ENCODE data around the gene SCN3A.

DNA sequence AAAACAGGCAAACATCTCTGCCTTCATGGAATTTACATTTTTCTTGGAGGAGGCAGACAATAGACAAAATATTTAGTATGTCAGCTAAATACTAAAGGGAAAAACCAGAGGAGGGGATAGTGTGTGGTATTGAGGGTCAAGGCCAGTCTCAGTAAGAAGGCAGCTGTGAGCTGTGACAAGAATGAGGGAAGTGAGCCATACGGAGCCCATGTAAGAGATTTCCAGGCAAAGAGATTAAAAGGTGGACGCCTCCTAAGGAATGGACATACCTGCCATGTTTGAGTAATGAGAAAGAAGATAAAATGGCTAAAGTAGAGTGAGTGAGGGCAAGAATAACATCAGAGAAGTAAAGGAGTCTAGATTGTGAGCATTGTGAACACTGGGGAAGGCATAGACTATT, 33.2 kb upstream of the SCN3A start:
- TF ChIP-seq, protein P1, sequence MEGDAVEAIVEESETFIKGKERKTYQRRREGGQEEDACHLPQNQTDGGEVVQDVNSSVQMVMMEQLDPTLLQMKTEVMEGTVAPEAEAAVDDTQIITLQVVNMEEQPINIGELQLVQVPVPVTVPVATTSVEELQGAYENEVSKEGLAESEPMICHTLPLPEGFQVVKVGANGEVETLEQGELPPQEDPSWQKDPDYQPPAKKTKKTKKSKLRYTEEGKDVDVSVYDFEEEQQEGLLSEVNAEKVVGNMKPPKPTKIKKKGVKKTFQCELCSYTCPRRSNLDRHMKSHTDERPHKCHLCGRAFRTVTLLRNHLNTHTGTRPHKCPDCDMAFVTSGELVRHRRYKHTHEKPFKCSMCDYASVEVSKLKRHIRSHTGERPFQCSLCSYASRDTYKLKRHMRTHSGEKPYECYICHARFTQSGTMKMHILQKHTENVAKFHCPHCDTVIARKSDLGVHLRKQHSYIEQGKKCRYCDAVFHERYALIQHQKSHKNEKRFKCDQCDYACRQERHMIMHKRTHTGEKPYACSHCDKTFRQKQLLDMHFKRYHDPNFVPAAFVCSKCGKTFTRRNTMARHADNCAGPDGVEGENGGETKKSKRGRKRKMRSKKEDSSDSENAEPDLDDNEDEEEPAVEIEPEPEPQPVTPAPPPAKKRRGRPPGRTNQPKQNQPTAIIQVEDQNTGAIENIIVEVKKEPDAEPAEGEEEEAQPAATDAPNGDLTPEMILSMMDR (IDR thresholded peaks at IDR 0.05; ENCODE audit: low read depth, low read length, poor library complexity, severe bottlenecking), result no peak
- TF ChIP-seq EZH2phosphoT487 (IDR thresholded peaks at IDR 0.05; ENCODE audit: borderline replicate concordance, low read length), result no peak

All from DOHH2 (cell line).